NCI-H2227 (cell line): ENCODE measurements around the gene SPTLC3.

ENCODE experiments used
- DNase-seq: peaks from one replicate; lab custom pipeline; 2025; ENCODE audit not compliant: unreplicated experiment; lab: John Stamatoyannopoulos, UW

SPTLC3 gene

GRCh38 chr20:13130061-13130706 lies 121.4 kb downstream of the SPTLC3 start:
- no peak for DNase-seq

GRCh38 chr20:13130707-13131103 lies 121.9 kb downstream of the SPTLC3 start:
- no peak for DNase-seq

- DNase-seq, result no peak
Measured at GRCh38 chr20:13131688-13132087, 122.9 kb downstream of the SPTLC3 start.

- DNase-seq, result no peak
Measured at GRCh38 chr20:13139459-13140150, 130.8 kb downstream of the SPTLC3 start.

- DNase-seq, result no peak
Measured at GRCh38 chr20:13140201-13140600, 131.4 kb downstream of the SPTLC3 start.

GRCh38 chr20:13140775-13141174 lies 132.0 kb downstream of the SPTLC3 start:
- no peak for DNase-seq

- no peak for DNase-seq
Measured at GRCh38 chr20:13141546-13141945, 132.8 kb downstream of the SPTLC3 start.

GRCh38 chr20:13142143-13142542 lies 133.4 kb downstream of the SPTLC3 start:
- no peak for DNase-seq

GRCh38 chr20:13147071-13147963 lies 138.5 kb downstream of the SPTLC3 start:
- DNase-seq, result no peak

- no peak for DNase-seq
Measured at GRCh38 chr20:13147971-13148370, 139.2 kb downstream of the SPTLC3 start.

- no peak for DNase-seq
Measured at GRCh38 chr20:13148402-13148801, 139.6 kb downstream of the SPTLC3 start.

GRCh38 chr20:13148961-13149360 lies 140.2 kb downstream of the SPTLC3 start:
- no peak for DNase-seq

- no peak for DNase-seq
Measured at GRCh38 chr20:13149371-13150105, 140.8 kb downstream of the SPTLC3 start.

- DNase-seq, result peak; percentile 45
Measured at GRCh38 chr20:13158369-13158768, 149.6 kb downstream of the SPTLC3 start.

- DNase-seq, result no peak
Measured at GRCh38 chr20:13159889-13160288, 151.1 kb downstream of the SPTLC3 start.

- DNase-seq, result no peak
Measured at GRCh38 chr20:13165203-13165602, 156.4 kb downstream of the SPTLC3 start.

- DNase-seq, result no peak
Measured at GRCh38 chr20:13166011-13166410, 157.2 kb downstream of the SPTLC3 start.

- DNase-seq, result no peak
Measured at GRCh38 chr20:13166437-13166836, 157.7 kb downstream of the SPTLC3 start.

GRCh38 chr20:13169086-13169485 lies 160.3 kb downstream of the SPTLC3 start:
- DNase-seq, result no peak

GRCh38 chr20:13170771-13171170 lies 162.0 kb downstream of the SPTLC3 start:
- no peak for DNase-seq

GRCh38 chr20:13173201-13173600 lies 164.4 kb downstream of the SPTLC3 start:
- no peak for DNase-seq
